ENCODE results near the gene ZNF148.

Gene ZNF148

DNA sequence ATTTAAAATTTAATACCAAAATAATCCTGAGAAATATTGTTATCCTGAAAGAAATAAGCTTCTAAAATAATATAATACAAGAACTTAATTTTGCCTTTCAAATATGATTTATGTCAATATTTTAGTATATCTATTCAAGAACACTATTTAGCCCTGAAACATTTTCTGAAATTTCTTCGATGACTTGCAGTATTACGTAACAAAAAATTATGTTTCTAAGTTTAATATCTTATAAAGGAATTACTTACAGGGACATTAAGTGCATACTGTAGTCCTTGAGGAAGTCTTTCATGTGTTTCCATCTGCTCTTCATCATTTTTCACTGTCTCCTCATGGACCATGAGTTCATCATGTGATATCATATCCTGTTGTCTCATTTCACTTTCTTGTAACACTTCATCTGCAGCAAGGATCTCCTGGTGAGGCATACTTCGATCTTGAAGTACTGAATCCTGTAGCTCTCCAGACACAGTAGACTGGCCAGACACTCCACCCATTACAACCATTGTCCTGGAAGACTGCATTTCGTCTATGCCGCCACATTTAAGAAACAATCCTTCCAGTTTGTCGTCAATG is 62.0 kb downstream of the ZNF148 start:
- no peak overlapping the region for H3K4me3 ChIP-seq (ENCODE audit: low read depth, low read length)
- no peak for TF ChIP-seq CTCF (conservative IDR thresholded peaks at IDR 0.05; ENCODE audit: low read depth, low read length)
- peak; percentile 43 for DNase-seq (ENCODE audit: low read depth)

GRCh38 chr3:125310623-125311081 is 64.5 kb downstream of the ZNF148 start:
- DNase-seq (ENCODE audit: low read depth), result no peak

GRCh38 chr3:125309476-125309875 is 65.6 kb downstream of the ZNF148 start:
- no peak for DNase-seq (ENCODE audit: low read depth)
- no peak for TF ChIP-seq CTCF (conservative IDR thresholded peaks at IDR 0.05; ENCODE audit: low read depth, low read length)

More at GRCh38 chr3:125310623-125311081, 64.5 kb downstream of the ZNF148 start:
- no peak overlapping the region for H3K4me3 ChIP-seq (ENCODE audit: low read depth, low read length)
- TF ChIP-seq CTCF (conservative IDR thresholded peaks at IDR 0.05; ENCODE audit: low read depth, low read length), result no peak

GRCh38 chr3:125306620-125307019 is 68.5 kb downstream of the ZNF148 start:
- no peak for DNase-seq (ENCODE audit: low read depth)
- H3K4me3 ChIP-seq (ENCODE audit: low read depth, low read length), result no peak overlapping the region
- no peak for TF ChIP-seq CTCF (conservative IDR thresholded peaks at IDR 0.05; ENCODE audit: low read depth, low read length)

More at GRCh38 chr3:125309476-125309875, 65.6 kb downstream of the ZNF148 start:
- H3K4me3 ChIP-seq (ENCODE audit: low read depth, low read length), result no peak overlapping the region

- no peak for DNase-seq (ENCODE audit: low read depth)
- no peak for TF ChIP-seq CTCF (conservative IDR thresholded peaks at IDR 0.05; ENCODE audit: low read depth, low read length)
- no peak overlapping the region for H3K4me3 ChIP-seq (ENCODE audit: low read depth, low read length)
Measured at GRCh38 chr3:125302932-125303331, 72.2 kb downstream of the ZNF148 start.

GRCh38 chr3:125300416-125300815 is 74.7 kb downstream of the ZNF148 start:
- peak; percentile 56 for DNase-seq (ENCODE audit: low read depth)
- no peak overlapping the region for H3K4me3 ChIP-seq (ENCODE audit: low read depth, low read length)
- no peak for TF ChIP-seq CTCF (conservative IDR thresholded peaks at IDR 0.05; ENCODE audit: low read depth, low read length)

GRCh38 chr3:125294411-125294810 is 80.7 kb downstream of the ZNF148 start:
- no peak for DNase-seq (ENCODE audit: low read depth)
- TF ChIP-seq CTCF (conservative IDR thresholded peaks at IDR 0.05; ENCODE audit: low read depth, low read length), result no peak
- H3K4me3 ChIP-seq (ENCODE audit: low read depth, low read length), result no peak overlapping the region
